ENCODE data around the gene ASPSCR1.

The ASPSCR1 gene

DNA sequence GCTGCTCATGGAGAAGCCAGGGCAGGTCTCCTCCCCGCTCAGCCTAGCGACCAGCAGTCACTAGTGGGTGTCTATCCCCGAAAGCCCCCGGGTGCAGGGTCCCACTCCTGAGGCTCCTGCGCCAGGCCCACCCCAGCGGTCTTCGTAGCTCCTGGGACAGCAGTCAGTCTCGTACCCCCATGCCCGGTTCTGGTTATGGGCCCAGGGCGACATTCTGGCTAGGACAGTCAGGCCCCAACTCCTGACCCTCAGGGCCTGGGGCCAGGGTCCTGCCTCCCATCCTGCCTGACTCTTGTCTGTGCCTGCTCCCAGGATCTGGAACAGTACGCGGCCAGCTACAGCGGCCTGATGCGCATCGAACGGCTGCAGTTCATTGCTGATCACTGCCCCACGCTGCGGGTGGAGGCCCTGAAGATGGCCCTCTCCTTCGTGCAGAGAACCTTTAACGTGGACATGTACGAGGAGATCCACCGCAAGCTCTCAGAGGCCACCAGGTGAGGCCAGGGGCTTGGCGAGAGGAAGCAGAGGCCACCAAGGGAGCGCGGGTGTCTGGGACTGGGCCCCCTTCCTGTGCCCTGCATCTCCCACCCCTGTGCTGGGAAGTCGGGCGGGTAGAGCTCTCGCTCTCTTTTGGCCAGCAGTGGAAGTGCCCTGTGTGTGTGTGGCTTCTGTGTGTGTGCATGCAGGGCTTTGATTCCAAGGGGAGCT, 76.3 kb downstream of the ASPSCR1 start:
- TF ChIP-seq, protein P1, sequence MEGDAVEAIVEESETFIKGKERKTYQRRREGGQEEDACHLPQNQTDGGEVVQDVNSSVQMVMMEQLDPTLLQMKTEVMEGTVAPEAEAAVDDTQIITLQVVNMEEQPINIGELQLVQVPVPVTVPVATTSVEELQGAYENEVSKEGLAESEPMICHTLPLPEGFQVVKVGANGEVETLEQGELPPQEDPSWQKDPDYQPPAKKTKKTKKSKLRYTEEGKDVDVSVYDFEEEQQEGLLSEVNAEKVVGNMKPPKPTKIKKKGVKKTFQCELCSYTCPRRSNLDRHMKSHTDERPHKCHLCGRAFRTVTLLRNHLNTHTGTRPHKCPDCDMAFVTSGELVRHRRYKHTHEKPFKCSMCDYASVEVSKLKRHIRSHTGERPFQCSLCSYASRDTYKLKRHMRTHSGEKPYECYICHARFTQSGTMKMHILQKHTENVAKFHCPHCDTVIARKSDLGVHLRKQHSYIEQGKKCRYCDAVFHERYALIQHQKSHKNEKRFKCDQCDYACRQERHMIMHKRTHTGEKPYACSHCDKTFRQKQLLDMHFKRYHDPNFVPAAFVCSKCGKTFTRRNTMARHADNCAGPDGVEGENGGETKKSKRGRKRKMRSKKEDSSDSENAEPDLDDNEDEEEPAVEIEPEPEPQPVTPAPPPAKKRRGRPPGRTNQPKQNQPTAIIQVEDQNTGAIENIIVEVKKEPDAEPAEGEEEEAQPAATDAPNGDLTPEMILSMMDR (conservative IDR thresholded peaks at IDR 0.05; ENCODE audit: control insufficient read depth, insufficient read depth, low read depth, low read length) = no peak
- no peak overlapping the region for H3K4me3 ChIP-seq (ENCODE audit: control insufficient read depth, low read depth, low read length)
- DNase-seq (ENCODE audit: low read depth) = no peak

DNA sequence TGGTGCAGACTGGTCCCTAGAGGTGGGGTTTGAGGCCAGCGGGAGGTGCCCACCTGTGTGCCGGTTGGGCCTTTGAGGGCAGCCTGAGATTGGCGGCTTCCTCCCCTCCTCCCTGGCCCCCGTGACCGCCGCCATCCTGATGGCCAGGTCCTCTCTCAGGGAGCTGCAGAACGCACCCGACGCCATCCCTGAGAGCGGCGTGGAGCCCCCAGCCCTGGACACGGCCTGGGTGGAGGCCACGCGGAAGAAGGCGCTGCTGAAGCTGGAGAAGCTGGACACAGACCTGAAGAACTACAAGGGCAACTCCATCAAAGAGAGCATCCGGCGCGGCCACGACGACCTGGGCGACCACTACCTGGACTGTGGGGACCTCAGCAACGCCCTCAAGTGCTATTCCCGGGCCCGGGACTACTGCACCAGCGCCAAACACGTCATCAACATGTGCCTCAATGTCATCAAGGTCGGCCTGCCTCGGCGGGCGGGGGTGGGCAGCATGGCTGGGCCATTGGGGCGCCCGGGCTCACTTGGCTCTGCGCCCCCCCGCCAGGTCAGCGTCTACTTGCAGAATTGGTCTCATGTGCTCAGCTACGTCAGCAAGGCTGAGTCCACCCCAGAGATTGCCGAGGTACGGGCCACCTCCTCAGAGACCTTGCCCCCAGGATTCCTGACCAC, 77.1 kb downstream of the ASPSCR1 start:
- DNase-seq (ENCODE audit: low read depth) = no peak
- no peak overlapping the region for H3K4me3 ChIP-seq (ENCODE audit: control insufficient read depth, low read depth, low read length)

DNA sequence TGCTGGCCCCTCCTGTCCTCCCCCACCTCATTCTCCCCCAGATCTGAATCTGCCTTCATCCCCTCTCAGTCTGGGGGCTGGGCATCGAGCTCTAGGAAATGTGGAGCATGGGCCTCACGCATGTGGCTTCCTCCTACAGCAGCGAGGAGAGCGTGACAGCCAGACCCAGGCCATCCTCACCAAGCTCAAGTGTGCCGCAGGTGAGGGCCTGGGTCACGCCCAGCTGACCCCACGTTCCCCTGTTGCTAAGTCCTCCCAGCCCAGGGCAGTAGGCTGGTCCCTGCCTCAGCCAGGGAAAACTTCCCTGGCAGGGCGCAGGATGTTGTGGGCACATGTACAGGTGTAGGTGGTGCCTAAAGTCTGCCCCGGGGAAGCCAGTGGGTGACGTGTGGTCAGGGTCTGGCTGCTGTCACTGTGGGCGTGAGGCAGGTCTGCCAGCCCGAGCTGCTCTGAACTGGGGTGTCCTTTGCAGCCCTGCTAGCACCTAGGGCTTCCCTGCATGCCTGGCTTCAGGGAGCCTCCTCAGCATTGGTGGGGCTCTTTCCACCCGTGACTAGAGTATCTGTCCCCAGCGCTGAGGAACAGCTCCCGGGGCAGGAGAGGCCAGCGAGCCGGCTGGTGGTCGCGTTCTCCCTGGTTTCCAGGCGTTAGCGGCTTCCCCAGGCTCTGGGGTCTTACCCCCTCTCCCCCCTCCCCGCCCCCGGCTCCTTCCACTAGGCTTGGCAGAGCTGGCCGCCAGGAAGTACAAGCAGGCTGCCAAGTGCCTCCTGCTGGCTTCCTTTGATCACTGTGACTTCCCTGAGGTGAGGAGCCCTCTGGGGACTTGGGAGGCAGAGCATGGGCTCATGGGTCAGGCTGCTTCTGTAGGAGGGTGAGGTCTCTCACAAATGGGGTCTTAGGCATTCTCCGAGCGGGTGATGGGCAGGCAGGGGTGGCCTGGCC, 77.9 kb downstream of the ASPSCR1 start:
- H3K4me3 ChIP-seq (ENCODE audit: control insufficient read depth, low read depth, low read length) = no peak overlapping the region
- DNase-seq (ENCODE audit: low read depth) = no peak
- TF ChIP-seq, protein P1 (conservative IDR thresholded peaks at IDR 0.05; ENCODE audit: control insufficient read depth, insufficient read depth, low read depth, low read length) = no peak

More for the DNA sequence above, 77.1 kb downstream of the ASPSCR1 start:
- TF ChIP-seq, protein P1 (conservative IDR thresholded peaks at IDR 0.05; ENCODE audit: control insufficient read depth, insufficient read depth, low read depth, low read length) = no peak

DNA sequence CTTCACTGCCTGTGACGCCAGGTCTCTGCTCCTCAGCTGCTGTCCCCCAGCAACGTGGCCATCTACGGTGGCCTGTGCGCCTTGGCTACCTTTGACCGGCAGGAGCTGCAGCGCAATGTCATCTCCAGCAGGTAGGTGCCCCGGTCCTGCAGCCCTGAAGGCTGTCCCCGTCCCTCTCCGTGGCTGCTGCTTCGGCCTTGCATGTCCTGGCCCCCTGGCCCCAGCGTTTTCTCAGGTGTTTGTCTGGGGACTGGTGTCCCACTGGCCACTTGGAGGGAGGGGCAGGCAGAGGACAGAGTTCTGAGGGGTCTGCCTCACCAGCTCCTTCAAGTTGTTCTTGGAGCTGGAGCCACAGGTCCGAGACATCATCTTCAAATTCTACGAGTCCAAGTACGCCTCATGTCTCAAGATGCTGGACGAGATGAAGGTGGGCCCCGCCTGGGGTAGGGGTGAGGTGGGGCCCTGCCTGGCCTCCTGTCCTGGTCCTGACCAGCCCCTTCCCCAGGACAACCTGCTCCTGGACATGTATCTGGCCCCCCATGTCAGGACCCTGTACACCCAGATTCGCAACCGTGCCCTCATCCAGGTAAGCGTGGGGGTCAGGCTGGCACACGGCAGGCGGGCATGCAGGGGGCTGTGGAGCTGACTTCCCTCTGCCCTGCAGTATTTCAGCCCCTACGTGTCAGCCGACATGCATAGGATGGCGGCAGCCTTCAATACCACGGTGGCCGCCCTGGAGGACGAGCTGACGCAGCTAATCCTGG, 78.7 kb downstream of the ASPSCR1 start:
- DNase-seq (ENCODE audit: low read depth) = no peak
- TF ChIP-seq, protein P1 (conservative IDR thresholded peaks at IDR 0.05; ENCODE audit: control insufficient read depth, insufficient read depth, low read depth, low read length) = no peak
- no peak overlapping the region for H3K4me3 ChIP-seq (ENCODE audit: control insufficient read depth, low read depth, low read length)

DNA sequence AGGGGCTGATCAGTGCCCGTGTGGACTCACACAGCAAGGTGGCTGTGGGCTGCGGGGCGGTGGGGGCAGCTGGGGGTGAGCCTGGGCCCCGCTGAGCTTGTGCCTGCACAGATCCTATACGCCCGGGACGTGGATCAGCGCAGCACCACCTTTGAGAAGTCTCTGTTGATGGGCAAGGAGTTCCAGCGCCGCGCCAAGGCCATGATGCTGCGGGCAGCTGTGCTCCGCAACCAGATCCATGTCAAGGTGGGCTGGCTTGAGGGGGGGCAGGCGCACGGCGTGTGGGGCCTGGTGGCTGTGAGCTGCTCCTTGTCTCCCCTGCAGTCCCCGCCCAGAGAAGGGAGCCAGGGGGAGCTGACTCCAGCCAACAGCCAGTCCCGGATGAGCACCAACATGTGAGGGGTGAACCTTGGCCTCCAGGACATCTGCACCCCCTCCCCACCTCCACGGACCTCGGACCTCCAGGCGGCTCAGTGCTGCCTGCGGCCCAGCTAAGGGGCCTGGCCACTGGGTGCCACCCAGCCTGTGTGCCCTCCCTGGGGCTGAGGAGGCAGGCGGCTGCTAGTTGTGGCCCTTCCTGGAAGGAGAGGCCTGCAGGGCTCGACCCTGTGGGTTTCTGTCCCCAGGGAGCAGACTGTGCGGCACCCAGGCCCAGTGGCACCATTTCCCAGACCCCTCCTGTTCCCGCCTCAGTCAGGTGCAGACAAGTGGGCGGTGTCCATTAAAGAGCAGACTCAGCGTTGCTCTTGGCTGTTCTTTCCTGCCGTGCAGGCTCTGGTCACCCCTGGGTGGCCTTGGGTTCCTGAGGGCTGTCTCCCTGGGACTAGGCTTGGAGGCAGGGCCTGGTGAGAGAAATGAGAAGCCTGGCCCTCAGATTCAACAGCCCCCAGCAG, 79.5 kb downstream of the ASPSCR1 start:
- TF ChIP-seq, protein P1 (conservative IDR thresholded peaks at IDR 0.05; ENCODE audit: control insufficient read depth, insufficient read depth, low read depth, low read length) = no peak
- DNase-seq (ENCODE audit: low read depth) = no peak

More for the DNA sequence above, 79.5 kb downstream of the ASPSCR1 start:
- H3K4me3 ChIP-seq (ENCODE audit: control insufficient read depth, low read depth, low read length) = no peak overlapping the region
